Dendritic cell treated with granulocyte-macrophage colony-stimulating factor and Interleukin-4, amounts not matched to agents 40 ng/mL and 50 ng/mL, for 4 days (primary cell): ENCODE measurements around the gene NLGN1.
"Not testable (repeated sequence)": the region's sequence is repeated elsewhere in the genome, so short reads cannot be mapped to it uniquely, and the experiment has no call there.

ENCODE experiments used
- H3K27ac Mint-ChIP-seq: one replicate; pipeline ENCODE4 v1.8.0; 2022; ENCODE audit warnings: mild to moderate bottlenecking, mixed read lengths
- H3K27me3 Mint-ChIP-seq: one replicate; pipeline ENCODE4 v1.8.0; 2022; ENCODE audit warnings: mild to moderate bottlenecking, mixed read lengths
- H3K36me3 Mint-ChIP-seq: one replicate; pipeline ENCODE4 v1.8.0; 2022; ENCODE audit warnings: low read depth, mixed read lengths
- H3K4me1 Mint-ChIP-seq: one replicate; pipeline ENCODE4 v1.8.0; 2022; ENCODE audit warnings: low read depth, mixed read lengths
- H3K4me3 Mint-ChIP-seq: one replicate; pipeline ENCODE4 v1.8.0; 2022; ENCODE audit warnings: mild to moderate bottlenecking, moderate library complexity, mixed read lengths
- H3K9me3 Mint-ChIP-seq: one replicate; pipeline ENCODE4 v1.8.0; 2022; ENCODE audit warnings: mixed read lengths
- intact Hi-C: fragments of 100-400 bp; cut with micrococcal nuclease; formaldehyde crosslinking; loops from one replicate; pipeline ENCODE4 v1.15.0; 2022

NLGN1 gene

DNA sequence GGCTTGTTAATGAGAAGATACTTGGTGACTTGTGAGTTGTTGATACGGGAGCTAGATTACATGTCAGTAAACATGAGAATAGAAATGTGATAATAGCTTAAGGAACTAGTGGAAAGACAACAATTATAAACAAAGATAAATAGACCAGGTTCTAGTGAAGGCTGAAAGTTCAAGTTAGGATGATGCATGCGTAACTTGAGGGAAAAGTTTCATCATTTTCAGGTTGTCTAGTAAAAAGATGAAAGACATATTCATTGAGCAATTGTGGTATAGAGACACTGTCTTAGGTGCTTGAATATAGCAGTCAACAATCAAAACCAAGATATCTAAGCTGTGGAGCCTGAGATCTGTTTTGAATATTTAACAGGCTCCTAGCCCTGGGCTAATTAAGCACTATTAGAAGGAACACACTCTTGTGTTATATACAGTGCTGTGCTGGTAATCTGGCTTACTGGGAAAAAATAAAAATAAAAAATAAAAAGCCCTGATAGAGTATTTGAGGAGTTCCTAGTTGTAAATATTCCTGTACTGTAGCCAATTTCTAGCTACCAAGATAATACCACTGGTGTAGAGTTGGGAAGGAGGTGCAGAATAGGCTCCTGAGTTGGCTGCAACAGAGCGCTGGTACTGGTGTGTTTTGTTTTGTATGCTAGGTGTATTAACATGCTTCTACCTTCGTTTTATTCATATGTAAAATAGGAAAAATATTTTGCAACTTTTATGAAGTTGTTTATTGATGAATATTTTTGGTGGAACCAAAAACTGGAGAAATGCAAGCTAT, 68.5 kb downstream of the NLGN1 start:
- Mint-ChIP-seq H3K4me3 (no peak overlapping the region), H3K36me3 (no peaks in the 10 kb centered on the region), H3K9me3 (peaks cover 9% of the 10 kb centered on the region), H3K27ac (no peak overlapping the region), H3K4me1 (no peaks in the 10 kb centered on the region), H3K27me3 (no peaks in the 10 kb centered on the region)
- intact Hi-C loops: no loop called here

DNA sequence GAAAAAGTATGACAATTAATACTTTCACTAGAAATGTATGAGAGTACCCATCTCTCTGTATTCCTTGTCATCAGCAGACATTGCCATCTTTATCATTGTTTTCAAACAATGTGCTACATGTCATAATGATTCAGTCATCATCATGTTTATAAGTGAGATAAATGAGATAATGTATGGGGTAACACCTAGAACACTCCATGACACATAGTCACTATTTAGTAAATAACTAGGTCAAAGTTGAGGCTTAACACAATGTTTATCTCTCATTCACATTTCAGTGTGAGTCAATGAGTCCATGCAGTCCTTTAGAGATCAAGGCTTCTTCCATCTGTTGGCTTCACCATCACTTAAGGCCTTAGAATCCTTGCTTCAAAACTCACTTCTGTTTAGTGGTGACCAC, 70.0 kb downstream of the NLGN1 start:
- Mint-ChIP-seq H3K36me3 (no peaks in the 10 kb centered on the region), H3K9me3 (peaks cover 2% of the 10 kb centered on the region)

DNA sequence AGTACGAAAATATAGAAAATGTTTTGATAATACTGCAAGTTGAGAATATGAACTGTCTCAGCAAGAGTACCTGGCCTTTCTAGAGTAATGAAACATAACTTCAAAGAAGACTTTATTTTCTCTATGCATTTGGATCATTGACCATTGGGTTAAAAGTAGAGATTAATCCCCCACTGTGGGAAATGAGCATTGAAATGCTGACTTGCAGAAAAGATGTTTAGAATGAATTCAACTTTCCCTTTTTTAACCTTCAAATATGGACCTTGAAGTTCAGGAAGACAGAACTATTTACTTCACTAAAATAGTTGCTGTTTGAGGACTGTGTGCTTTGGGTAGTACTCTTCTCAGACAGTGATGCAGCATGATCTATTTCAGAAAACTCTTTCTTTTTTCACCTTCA, 75.7 kb downstream of the NLGN1 start:
- Mint-ChIP-seq H3K4me3 (no peak overlapping the region), H3K4me1 (no peaks in the 10 kb centered on the region), H3K27ac (no peak overlapping the region), H3K36me3 (no peaks in the 10 kb centered on the region), H3K27me3 (no peaks in the 10 kb centered on the region), H3K9me3 (peaks cover 19% of the 10 kb centered on the region)
- intact Hi-C loops: no loop called here

More for the DNA sequence above, 70.0 kb downstream of the NLGN1 start:
- Mint-ChIP-seq H3K4me1 (no peaks in the 10 kb centered on the region), H3K27ac (no peak overlapping the region), H3K27me3 (no peaks in the 10 kb centered on the region), H3K4me3 (no peak overlapping the region)
- intact Hi-C loops: no loop called here

DNA sequence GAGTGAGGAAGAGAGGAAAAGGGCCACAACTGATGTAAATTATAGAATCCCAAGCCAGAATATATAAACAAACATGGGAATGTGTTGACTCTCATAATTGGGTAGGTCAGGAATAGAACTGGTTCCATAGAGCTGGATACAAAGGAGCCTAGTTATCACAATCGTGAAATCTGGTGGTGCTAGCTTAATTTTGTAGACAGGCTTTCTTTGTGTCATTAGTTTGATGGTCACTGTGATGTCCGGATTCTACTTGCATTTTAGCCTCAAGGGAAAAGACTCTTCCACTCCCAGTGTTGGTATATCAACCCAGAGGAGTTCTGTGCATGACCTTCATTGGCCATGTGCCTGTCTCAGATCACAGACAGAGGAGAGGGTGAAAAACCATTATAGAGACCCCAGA, 81.8 kb downstream of the NLGN1 start:
- no peaks in the 10 kb centered on the region for H3K36me3 Mint-ChIP-seq

DNA sequence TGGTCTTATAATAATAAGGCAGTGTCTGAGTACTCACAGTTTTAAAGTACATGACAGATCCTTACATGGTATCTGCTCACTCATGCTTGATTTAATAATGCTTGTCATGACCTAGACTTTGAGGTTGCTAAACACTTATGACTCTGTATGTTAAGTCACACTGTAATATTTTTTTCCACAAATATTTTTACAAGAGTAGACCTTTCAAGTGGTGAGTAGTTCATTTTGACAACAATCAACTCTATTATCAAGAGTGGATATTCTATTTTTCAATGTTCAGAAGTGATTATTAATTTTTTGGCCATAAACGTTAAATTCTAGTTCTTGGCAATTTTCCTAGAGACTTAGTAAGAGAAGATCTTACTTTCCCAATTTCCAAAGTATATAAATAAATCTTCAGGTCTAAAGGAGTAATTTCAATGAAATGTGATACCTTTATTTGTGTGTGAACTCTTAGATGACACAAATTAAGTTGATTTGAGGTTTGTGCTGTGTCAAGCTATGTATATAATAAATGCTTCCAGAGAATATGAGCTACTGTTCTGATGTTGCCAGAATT, 104.5 kb downstream of the NLGN1 start:
- H3K9me3 Mint-ChIP-seq: peaks cover 18% of the 10 kb centered on the region
- intact Hi-C loops: no loop called here
- no peak overlapping the region for H3K4me3 Mint-ChIP-seq
- no peaks in the 10 kb centered on the region for H3K27me3 Mint-ChIP-seq
- H3K27ac Mint-ChIP-seq: no peak overlapping the region
- H3K36me3 Mint-ChIP-seq: no peaks in the 10 kb centered on the region
- H3K4me1 Mint-ChIP-seq: no peaks in the 10 kb centered on the region

More for the DNA sequence above, 81.8 kb downstream of the NLGN1 start:
- intact Hi-C loops: no loop called here
- H3K4me1 Mint-ChIP-seq: no peaks in the 10 kb centered on the region
- H3K9me3 Mint-ChIP-seq: peaks cover 19% of the 10 kb centered on the region
- H3K27me3 Mint-ChIP-seq: no peaks in the 10 kb centered on the region
- H3K4me3 Mint-ChIP-seq: no peak overlapping the region
- no peak overlapping the region for H3K27ac Mint-ChIP-seq

DNA sequence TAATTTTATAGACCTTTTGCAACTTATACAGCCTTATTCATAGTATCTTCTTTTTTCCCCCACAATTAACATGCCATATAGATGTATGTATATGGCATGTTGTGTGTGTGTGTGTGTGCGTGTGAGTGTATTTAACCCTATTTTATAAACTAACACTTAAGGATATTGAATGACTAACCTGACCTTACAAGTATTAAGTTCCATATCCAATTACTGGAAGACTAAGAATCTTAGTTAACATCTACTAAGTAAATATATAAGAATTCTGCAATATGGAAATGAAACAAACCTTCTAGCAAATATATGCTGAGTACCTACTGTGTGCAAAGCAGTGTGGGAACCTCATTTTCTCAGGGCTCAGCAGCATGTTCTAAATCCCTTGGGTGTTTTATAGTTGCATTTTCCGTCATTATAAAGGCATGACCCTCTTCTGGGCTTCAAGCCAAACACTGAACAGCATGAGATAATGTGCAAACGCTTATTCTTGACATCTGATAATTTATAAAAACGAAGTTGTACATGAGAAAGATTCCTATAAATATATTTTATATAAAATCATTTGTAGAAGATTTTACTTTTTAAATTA, 105.5 kb downstream of the NLGN1 start:
- H3K9me3 Mint-ChIP-seq: peaks cover 18% of the 10 kb centered on the region
- no peak overlapping the region for H3K4me3 Mint-ChIP-seq

DNA sequence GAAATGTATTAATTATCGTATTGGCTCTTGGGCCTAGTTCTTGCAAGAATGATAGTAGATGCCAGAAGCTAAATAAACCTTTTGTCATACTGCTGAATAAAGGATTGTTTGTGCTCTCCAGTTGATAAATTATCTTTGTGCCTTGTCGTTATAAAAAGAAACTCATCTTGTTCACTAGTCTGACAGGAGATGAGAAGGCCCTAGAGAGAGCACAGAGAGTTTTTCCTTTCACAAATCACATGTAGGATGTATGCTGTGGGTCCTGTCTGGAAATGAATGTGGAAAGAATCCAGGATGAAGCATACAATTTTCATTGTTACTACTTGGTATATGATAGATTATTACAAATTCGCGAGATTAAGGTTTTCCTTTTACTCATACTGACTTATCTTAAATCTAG, 113.0 kb downstream of the NLGN1 start:
- no peak overlapping the region for H3K4me3 Mint-ChIP-seq
- no peak overlapping the region for H3K27ac Mint-ChIP-seq
- no peaks in the 10 kb centered on the region for H3K4me1 Mint-ChIP-seq
- H3K27me3 Mint-ChIP-seq: no peaks in the 10 kb centered on the region
- intact Hi-C loops: no loop called here
- peaks cover 12% of the 10 kb centered on the region for H3K9me3 Mint-ChIP-seq
- H3K36me3 Mint-ChIP-seq: no peaks in the 10 kb centered on the region

More for the DNA sequence above, 105.5 kb downstream of the NLGN1 start:
- H3K36me3 Mint-ChIP-seq: no peaks in the 10 kb centered on the region
- no peaks in the 10 kb centered on the region for H3K4me1 Mint-ChIP-seq
- H3K27me3 Mint-ChIP-seq: no peaks in the 10 kb centered on the region
- intact Hi-C loops: no loop called here
- H3K27ac Mint-ChIP-seq: no peak overlapping the region

DNA sequence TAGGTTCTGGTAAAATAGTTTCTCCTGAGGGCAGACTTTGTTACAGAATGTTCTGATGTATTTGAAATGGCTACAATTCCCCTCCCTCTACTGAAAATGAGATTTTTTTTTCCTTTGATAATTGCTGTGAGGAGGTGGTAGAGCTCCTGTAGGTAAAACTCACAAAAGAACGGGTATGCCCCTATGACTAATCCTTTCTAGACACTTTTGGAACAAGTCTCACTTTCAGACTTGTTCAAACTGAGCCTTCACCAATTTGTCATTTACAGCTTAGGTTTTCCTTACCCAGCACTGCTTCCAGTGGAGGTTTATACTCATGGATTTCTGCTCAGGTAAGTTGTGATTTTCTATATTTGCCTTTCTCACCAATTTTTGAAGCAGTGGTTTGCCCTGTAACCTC, 115.6 kb downstream of the NLGN1 start:
- no peak overlapping the region for H3K4me3 Mint-ChIP-seq
- intact Hi-C loops: no loop called here
- H3K36me3 Mint-ChIP-seq: no peaks in the 10 kb centered on the region
- H3K9me3 Mint-ChIP-seq: peaks cover 17% of the 10 kb centered on the region
- H3K27me3 Mint-ChIP-seq: no peaks in the 10 kb centered on the region
- H3K4me1 Mint-ChIP-seq: no peaks in the 10 kb centered on the region
- H3K27ac Mint-ChIP-seq: no peak overlapping the region

DNA sequence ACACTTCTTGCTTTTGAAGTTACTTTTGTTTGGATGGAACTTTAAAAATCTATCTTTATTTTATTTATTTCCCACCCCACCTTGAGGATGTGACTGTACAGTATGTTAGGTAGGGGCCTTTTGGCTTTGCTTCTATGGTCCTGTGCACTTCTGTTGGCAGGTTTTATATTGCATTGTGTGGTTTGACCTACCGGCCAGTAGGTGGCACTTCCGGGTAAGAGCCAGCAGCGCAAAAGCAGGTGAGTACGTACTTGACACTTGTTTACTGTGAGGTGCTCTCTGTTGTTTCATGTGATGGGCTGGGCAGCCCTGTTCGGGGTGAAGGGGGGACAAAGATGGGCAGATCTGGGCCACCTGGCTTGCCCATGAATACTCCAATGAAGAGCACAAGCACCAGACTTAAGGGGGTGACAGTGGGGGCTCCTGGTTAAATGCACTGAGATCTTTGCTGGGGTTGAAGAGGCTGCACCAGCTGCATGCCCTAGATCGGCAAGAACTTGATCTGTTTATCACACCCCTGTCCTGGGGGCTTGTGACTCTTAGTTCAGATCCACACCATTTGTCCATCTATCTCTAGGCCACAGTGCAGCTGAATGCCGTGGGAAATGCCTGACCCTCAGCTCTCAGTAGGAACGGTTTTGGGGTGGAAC, 131.6 kb downstream of the NLGN1 start:
- intact Hi-C loops: no loop called here
- H3K27me3 Mint-ChIP-seq: no peaks in the 10 kb centered on the region
- H3K27ac Mint-ChIP-seq: no peak overlapping the region
- peaks cover 29% of the 10 kb centered on the region for H3K9me3 Mint-ChIP-seq
- no peaks in the 10 kb centered on the region for H3K4me1 Mint-ChIP-seq
- H3K4me3 Mint-ChIP-seq: no peak overlapping the region
- H3K36me3 Mint-ChIP-seq: no peaks in the 10 kb centered on the region

DNA sequence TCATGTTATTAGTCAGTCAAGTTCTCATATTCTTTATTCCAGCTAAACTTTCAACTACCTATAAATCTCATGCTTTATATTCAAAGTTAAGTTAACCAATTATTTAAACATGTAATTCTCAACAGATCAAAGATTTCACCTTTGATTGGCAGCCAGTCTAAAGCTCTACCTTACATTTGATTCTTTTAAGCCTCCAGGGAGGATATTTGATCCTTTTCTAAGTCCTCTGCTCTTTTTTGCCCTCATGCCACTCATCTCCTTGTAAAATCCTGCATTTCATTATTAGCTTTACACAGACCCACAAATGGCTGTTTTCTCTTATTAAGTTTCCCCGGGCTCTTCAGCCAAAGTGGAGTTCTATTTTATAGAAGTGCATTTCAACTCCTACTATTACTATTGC, 134.1 kb downstream of the NLGN1 start:
- H3K27me3 Mint-ChIP-seq: no peaks in the 10 kb centered on the region
- no peak overlapping the region for H3K27ac Mint-ChIP-seq
- no peak overlapping the region for H3K4me3 Mint-ChIP-seq
- H3K4me1 Mint-ChIP-seq: no peaks in the 10 kb centered on the region
- peaks cover 12% of the 10 kb centered on the region for H3K9me3 Mint-ChIP-seq
- intact Hi-C loops: no loop called here
- H3K36me3 Mint-ChIP-seq: no peaks in the 10 kb centered on the region

DNA sequence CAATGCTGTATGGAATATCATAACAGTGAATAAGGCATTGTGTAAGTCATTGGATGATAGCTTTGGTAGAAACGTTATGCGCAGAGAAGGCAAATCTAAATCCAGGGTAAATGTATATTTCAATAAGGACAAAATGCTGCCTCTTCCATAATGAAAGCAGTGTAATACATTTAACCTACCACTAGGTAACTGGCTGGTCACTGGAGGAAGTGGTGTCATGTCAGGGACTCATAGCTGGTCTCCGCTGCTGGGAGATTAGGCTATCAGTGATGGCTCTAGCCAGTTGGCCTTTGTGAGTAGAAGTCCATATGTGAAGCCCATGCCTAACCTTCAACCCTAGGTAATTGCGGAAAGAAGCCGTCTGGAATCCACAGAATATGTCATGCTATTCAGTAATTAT, 140.9 kb downstream of the NLGN1 start:
- H3K27ac Mint-ChIP-seq: no peak overlapping the region
- H3K36me3 Mint-ChIP-seq: no peaks in the 10 kb centered on the region
- no peak overlapping the region for H3K4me3 Mint-ChIP-seq

DNA sequence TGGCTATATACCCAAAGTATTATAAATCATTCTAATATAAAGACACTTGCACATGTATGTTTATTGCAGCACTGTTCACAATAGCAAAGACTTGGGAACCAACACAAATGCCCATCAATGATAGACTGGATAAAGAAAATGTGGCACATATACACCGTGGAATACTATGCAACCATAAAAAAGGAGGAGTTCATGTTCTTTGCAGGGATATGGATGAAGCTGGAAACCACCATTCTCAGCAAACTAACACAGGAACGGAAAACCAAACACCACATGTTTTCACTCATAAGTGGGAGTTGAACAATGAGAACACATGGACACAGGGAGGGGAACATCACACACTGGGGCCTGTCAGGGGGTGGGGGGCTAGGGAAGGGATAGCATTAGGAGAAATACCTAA, 148.0 kb downstream of the NLGN1 start:
- not testable (repeated sequence) for H3K4me3 Mint-ChIP-seq, H3K4me1 Mint-ChIP-seq, H3K27me3 Mint-ChIP-seq

More for the DNA sequence above, 140.9 kb downstream of the NLGN1 start:
- no peaks in the 10 kb centered on the region for H3K4me1 Mint-ChIP-seq
- H3K9me3 Mint-ChIP-seq: no peaks in the 10 kb centered on the region
- no peaks in the 10 kb centered on the region for H3K27me3 Mint-ChIP-seq
- intact Hi-C loops: no loop called here

DNA sequence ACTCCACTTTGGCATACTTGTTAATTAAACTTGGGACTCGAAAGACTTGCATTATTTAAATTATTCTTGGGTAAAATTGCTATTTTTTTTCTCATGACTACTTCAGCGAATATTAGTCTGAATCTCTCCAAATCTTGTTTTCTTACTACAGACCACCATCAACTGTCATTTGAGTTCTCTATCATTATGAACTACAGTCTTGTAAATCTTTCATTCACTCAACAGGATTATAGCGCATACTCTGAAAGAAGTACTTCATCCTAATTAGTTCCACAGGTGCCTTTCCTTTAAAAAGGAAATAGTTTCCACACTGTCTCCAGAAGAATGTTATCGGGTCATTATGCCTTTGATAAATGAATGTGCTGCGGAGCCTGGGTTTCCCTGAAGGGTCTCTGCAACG, 149.5 kb downstream of the NLGN1 start:
- Mint-ChIP-seq H3K4me1 (no peaks in the 10 kb centered on the region), H3K27ac (no peak overlapping the region), H3K27me3 (no peaks in the 10 kb centered on the region), H3K9me3 (no peaks in the 10 kb centered on the region), H3K4me3 (no peak overlapping the region), H3K36me3 (no peaks in the 10 kb centered on the region)
- intact Hi-C loops: no loop called here

More for the DNA sequence above, 148.0 kb downstream of the NLGN1 start:
- H3K27ac Mint-ChIP-seq, H3K36me3 Mint-ChIP-seq, intact Hi-C loops, H3K9me3 Mint-ChIP-seq: not testable (repeated sequence)

DNA sequence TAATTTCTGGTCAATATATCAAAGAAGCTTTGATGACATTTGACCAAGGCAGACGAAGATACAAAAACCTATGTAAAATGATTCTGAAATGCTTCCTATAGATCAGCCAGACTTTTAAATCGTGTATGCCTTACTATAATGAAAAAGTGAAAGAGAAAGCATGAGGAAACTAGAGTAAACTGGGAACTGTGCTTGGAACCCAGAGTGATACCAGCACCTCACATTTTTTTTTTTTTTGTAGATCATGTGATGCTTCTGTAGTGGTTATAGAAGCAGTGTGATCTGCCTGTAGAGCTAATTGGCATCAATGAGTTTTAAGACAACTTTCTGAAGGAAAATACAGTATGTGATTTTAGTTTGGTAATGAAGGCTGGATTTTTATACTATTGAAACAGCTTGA, 150.7 kb downstream of the NLGN1 start:
- intact Hi-C loops: no loop called here
- Mint-ChIP-seq H3K27me3 (no peaks in the 10 kb centered on the region), H3K9me3 (no peaks in the 10 kb centered on the region), H3K36me3 (no peaks in the 10 kb centered on the region), H3K4me3 (no peak overlapping the region), H3K27ac (no peak overlapping the region), H3K4me1 (no peaks in the 10 kb centered on the region)
